ENCODE data around the gene ZNF324.

The ZNF324 gene

DNA sequence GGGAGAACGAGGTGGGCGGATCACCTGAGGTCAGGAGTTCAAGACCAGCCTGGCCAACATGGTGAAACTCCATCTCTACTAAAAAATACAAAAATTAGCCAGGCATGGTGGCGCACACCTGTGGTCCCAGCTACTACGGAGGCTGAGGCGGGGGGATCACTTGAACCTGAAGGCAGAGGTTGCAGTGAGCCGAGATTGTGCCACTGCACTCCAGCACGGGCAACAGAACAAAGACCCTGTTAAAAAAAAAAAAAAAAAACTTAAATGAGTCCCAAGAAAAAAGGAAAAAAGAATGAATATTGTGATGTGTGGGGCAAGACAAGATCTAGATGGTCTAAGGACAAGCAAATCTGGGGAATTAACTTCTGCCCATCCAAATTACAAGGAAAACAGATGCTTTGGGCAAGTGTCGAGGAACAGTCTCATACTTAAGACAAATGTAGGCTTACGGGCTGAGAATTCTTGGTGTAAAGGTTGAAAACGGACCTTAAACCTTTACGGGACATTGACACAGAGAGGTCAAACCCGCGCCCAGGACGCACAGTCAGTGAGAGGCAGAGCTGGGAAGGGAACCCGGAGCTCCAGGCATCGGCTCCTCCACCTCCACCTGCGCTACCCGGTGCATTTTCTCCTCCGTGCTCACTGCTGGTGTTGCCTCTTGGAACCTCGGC is 656 bp upstream of the ZNF324 start:
- TF ChIP-seq, protein P1, sequence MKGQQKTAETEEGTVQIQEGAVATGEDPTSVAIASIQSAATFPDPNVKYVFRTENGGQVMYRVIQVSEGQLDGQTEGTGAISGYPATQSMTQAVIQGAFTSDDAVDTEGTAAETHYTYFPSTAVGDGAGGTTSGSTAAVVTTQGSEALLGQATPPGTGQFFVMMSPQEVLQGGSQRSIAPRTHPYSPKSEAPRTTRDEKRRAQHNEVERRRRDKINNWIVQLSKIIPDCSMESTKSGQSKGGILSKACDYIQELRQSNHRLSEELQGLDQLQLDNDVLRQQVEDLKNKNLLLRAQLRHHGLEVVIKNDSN (IDR thresholded peaks at IDR 0.05): no peak
- TF ChIP-seq, protein P2, sequence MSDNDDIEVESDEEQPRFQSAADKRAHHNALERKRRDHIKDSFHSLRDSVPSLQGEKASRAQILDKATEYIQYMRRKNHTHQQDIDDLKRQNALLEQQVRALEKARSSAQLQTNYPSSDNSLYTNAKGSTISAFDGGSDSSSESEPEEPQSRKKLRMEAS (IDR thresholded peaks at IDR 0.05): no peak
- TF ChIP-seq TEAD4 (IDR thresholded peaks at IDR 0.05) (no peak), CEBPB (IDR thresholded peaks at IDR 0.05) (no peak), CREB1 (IDR thresholded peaks at IDR 0.05; ENCODE audit: low read depth) (no peak), FOXM1 (IDR thresholded peaks at IDR 0.05; ENCODE audit: borderline replicate concordance, low read depth) (no peak), TAF1 (IDR thresholded peaks at IDR 0.05; ENCODE audit: low read depth) (no peak), YY1 (IDR thresholded peaks at IDR 0.05; ENCODE audit: low read depth) (no peak), RAD21 (IDR thresholded peaks at IDR 0.05; ENCODE audit: low read depth) (no peak), ZBTB7A (IDR thresholded peaks at IDR 0.05; ENCODE audit: low read depth) (no peak), TCF12 (IDR thresholded peaks at IDR 0.05; ENCODE audit: low read depth) (no peak), NFIC (IDR thresholded peaks at IDR 0.05) (no peak)
- TF ChIP-seq, protein P3, sequence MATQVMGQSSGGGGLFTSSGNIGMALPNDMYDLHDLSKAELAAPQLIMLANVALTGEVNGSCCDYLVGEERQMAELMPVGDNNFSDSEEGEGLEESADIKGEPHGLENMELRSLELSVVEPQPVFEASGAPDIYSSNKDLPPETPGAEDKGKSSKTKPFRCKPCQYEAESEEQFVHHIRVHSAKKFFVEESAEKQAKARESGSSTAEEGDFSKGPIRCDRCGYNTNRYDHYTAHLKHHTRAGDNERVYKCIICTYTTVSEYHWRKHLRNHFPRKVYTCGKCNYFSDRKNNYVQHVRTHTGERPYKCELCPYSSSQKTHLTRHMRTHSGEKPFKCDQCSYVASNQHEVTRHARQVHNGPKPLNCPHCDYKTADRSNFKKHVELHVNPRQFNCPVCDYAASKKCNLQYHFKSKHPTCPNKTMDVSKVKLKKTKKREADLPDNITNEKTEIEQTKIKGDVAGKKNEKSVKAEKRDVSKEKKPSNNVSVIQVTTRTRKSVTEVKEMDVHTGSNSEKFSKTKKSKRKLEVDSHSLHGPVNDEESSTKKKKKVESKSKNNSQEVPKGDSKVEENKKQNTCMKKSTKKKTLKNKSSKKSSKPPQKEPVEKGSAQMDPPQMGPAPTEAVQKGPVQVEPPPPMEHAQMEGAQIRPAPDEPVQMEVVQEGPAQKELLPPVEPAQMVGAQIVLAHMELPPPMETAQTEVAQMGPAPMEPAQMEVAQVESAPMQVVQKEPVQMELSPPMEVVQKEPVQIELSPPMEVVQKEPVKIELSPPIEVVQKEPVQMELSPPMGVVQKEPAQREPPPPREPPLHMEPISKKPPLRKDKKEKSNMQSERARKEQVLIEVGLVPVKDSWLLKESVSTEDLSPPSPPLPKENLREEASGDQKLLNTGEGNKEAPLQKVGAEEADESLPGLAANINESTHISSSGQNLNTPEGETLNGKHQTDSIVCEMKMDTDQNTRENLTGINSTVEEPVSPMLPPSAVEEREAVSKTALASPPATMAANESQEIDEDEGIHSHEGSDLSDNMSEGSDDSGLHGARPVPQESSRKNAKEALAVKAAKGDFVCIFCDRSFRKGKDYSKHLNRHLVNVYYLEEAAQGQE (IDR thresholded peaks at IDR 0.05; ENCODE audit: low read depth): no peak

DNA sequence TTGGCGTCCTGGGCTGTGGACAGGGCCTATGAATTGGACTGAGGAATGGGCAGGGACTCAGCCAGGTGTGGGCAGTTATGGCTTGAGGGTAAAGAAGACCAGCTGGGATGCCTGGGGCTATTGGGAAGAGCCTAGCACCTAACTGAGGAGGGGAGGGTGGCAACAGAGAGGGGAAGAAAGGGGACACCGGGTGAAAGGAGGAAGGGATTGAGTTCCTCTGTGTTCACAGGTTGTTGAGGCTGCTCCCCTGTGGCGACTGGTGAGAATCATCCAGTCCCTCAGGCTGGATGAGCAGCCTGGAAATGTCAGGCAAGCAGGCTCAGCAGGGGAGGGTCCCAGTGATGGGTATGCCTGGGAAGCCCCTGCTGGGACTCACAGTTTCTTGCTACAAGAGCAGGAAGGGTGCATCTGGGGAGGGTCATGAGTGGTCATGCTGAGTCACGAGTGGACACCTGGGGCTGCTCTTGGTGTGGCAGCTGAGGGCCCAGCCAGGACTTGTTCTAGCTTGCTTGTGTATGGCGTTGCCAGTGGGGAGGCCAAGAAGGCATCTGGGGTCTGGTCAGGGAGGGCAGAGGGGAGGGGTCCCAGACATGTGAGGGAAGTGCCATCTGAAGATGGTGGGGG is 1.4 kb downstream of the ZNF324 start:
- TF ChIP-seq, protein P2 (IDR thresholded peaks at IDR 0.05): no peak
- no peak for TF ChIP-seq EGR1 (IDR thresholded peaks at IDR 0.05)
- TF ChIP-seq NFIC (IDR thresholded peaks at IDR 0.05): no peak
- TF ChIP-seq YY1 (IDR thresholded peaks at IDR 0.05; ENCODE audit: low read depth): no peak
- no peak for TF ChIP-seq EP300 (IDR thresholded peaks at IDR 0.05; ENCODE audit: borderline replicate concordance)

DNA sequence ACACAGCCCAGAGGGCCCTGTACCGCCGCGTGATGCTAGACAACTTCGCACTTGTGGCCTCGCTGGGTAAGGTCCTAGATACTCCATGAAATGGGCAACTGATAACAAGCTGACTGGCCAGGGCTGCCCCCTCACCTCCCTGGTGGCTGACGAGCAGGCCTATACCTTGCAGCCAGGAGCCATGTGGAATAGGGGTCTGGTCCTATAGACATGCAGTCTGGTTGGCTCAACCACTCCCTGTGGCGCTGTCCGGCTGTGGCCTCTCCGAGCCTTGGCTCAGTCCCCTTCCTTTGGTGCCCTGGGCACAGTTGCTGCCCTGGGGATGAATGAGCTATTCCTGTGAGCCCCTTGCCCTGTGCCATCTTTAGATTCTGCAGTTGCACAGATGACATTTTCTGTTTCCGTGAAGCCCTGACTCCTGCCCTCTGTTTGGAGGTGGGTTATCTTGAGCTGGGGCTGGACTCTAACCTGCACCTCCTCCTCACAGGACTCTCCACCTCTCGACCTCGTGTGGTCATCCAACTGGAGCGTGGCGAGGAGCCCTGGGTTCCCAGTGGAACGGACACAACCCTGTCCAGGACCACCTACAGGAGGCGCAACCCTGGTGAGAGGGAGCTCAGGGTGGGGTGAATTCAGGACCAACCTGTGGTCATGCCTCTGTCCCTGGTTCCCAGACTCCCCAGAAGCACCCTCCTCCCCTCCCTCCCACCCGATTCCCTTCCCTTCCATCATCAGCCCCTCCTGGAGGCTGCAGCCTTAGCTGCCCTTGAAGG is 2.5 kb downstream of the ZNF324 start:
- TF ChIP-seq, protein P1 (IDR thresholded peaks at IDR 0.05): no peak
- no peak for TF ChIP-seq YY1 (IDR thresholded peaks at IDR 0.05; ENCODE audit: low read depth)
- TF ChIP-seq, protein P3 (IDR thresholded peaks at IDR 0.05; ENCODE audit: low read depth): no peak
- no peak for TF ChIP-seq CREB1 (IDR thresholded peaks at IDR 0.05; ENCODE audit: low read depth)
- TF ChIP-seq CEBPB (IDR thresholded peaks at IDR 0.05): no peak
- no peak for TF ChIP-seq EGR1 (IDR thresholded peaks at IDR 0.05)
- no peak for TF ChIP-seq TEAD4 (IDR thresholded peaks at IDR 0.05)
- TF ChIP-seq RAD21 (IDR thresholded peaks at IDR 0.05; ENCODE audit: low read depth): no peak
- no peak for TF ChIP-seq NFIC (IDR thresholded peaks at IDR 0.05)
- TF ChIP-seq FOXM1 (IDR thresholded peaks at IDR 0.05; ENCODE audit: borderline replicate concordance, low read depth): no peak
- TF ChIP-seq ZBTB7A (IDR thresholded peaks at IDR 0.05; ENCODE audit: low read depth): no peak
- TF ChIP-seq, protein P2 (IDR thresholded peaks at IDR 0.05): no peak

DNA sequence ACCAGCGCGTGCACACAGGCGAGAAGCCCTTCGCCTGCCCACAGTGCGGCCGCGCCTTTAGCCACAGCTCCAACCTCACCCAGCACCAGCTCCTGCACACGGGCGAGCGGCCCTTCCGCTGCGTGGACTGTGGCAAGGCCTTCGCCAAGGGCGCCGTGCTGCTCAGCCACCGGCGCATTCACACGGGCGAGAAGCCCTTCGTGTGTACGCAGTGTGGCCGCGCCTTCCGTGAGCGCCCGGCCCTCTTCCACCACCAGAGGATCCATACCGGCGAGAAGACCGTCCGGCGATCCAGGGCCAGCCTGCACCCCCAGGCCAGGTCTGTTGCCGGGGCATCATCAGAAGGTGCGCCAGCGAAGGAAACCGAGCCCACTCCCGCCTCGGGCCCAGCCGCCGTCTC is 4.9 kb downstream of the ZNF324 start:
- TF ChIP-seq CEBPB (IDR thresholded peaks at IDR 0.05) (no peak), CREB1 (IDR thresholded peaks at IDR 0.05; ENCODE audit: low read depth) (no peak), EGR1 (IDR thresholded peaks at IDR 0.05) (no peak), RAD21 (IDR thresholded peaks at IDR 0.05; ENCODE audit: low read depth) (no peak), FOXM1 (IDR thresholded peaks at IDR 0.05; ENCODE audit: borderline replicate concordance, low read depth) (no peak), TEAD4 (IDR thresholded peaks at IDR 0.05) (no peak), EP300 (IDR thresholded peaks at IDR 0.05; ENCODE audit: borderline replicate concordance) (no peak), TAF1 (IDR thresholded peaks at IDR 0.05; ENCODE audit: low read depth) (no peak), ZBTB7A (IDR thresholded peaks at IDR 0.05; ENCODE audit: low read depth) (no peak), TCF12 (IDR thresholded peaks at IDR 0.05; ENCODE audit: low read depth) (no peak), NFIC (IDR thresholded peaks at IDR 0.05) (no peak), YY1 (IDR thresholded peaks at IDR 0.05; ENCODE audit: low read depth) (no peak)
- TF ChIP-seq, protein P3 (IDR thresholded peaks at IDR 0.05; ENCODE audit: low read depth): no peak
- TF ChIP-seq, protein P1 (IDR thresholded peaks at IDR 0.05): no peak
- TF ChIP-seq, protein P2 (IDR thresholded peaks at IDR 0.05): no peak

All from Ishikawa (cell line).